Trophoblast cell (in vitro differentiated cells and primary cell): ENCODE data around the gene LYG1.
"Not testable (repeated sequence)": the region's sequence is repeated elsewhere in the genome, so short reads cannot be mapped to it uniquely, and the experiment has no call there.

ENCODE experiments used
- DNase-seq, 2 donors: peaks; one replicate each; pipeline ENCODE4 v3.0.0-alpha.2; 2016
- H2AFZ ChIP-seq: 2 replicates; pipeline ENCODE4 v1.6.1; 2013; ENCODE audit warnings: low read length, moderate library complexity, mild to moderate bottlenecking; ENCODE audit not compliant: insufficient read depth, poor library complexity
- H2AK5ac ChIP-seq: 2 replicates; pipeline ENCODE4 v1.6.1; 2013; ENCODE audit warnings: mild to moderate bottlenecking, low read length
- H2BK120ac ChIP-seq: 2 replicates; pipeline ENCODE4 v1.6.1; 2013; ENCODE audit warnings: low read length, mild to moderate bottlenecking, moderate library complexity; ENCODE audit not compliant: insufficient read depth, poor library complexity
- H2BK12ac ChIP-seq: 2 replicates; pipeline ENCODE4 v1.6.1; 2013; ENCODE audit warnings: mild to moderate bottlenecking, low read length, moderate library complexity
- H2BK5ac ChIP-seq: 2 replicates; pipeline ENCODE4 v1.6.1; 2013; ENCODE audit warnings: low read length, low read depth, moderate library complexity, mild to moderate bottlenecking; ENCODE audit not compliant: poor library complexity
- H3K14ac ChIP-seq: 2 replicates; pipeline ENCODE4 v1.6.1; 2013; ENCODE audit warnings: mild to moderate bottlenecking, low read length
- H3K18ac ChIP-seq: 2 replicates; pipeline ENCODE4 v1.6.1; 2013; ENCODE audit warnings: mild to moderate bottlenecking, low read length
- H3K23ac ChIP-seq: 2 replicates; pipeline ENCODE4 v1.6.1; 2013; ENCODE audit warnings: low read length
- H3K27ac ChIP-seq: 2 replicates; pipeline ENCODE4 v1.5.1; 2013; ENCODE audit warnings: low read depth, mild to moderate bottlenecking, inconsistent platforms, low read length, moderate library complexity
- H3K27me3 ChIP-seq: 2 replicates; pipeline ENCODE4 v1.6.1; 2013; ENCODE audit warnings: inconsistent platforms, mild to moderate bottlenecking, low read length, moderate library complexity; ENCODE audit not compliant: insufficient read depth
- H3K36me3 ChIP-seq, 2 experiments: 1 replicate in 1 of 2; 2 replicates in 1 of 2; pipeline ENCODE4 v1.6.1; 2013; ENCODE audit warnings: low read length in 2 of 2, mild to moderate bottlenecking in 2 of 2, moderate library complexity in 1 of 2; ENCODE audit not compliant: insufficient read depth in 2 of 2, control insufficient read depth in 1 of 2
- H3K4ac ChIP-seq: 2 replicates; pipeline ENCODE4 v1.6.1; 2013; ENCODE audit warnings: low read depth, mild to moderate bottlenecking, low read length, moderate library complexity
- H3K4me1 ChIP-seq, 2 experiments: 1 replicate in 1 of 2; 2 replicates in 1 of 2; pipeline ENCODE4 v1.6.1; 2013; ENCODE audit warnings: low read length in 2 of 2, mild to moderate bottlenecking in 2 of 2, moderate library complexity in 1 of 2; ENCODE audit not compliant: insufficient read depth in 2 of 2, control insufficient read depth in 1 of 2
- H3K4me2 ChIP-seq: 2 replicates; pipeline ENCODE4 v1.6.1; 2013; ENCODE audit warnings: inconsistent platforms, mild to moderate bottlenecking, low read length, moderate library complexity
- H3K4me3 ChIP-seq: 2 replicates; pipeline ENCODE4 v1.5.1; 2013; ENCODE audit warnings: mild to moderate bottlenecking, low read depth, low read length, inconsistent platforms
- H3K79me1 ChIP-seq: one replicate; pipeline ENCODE4 v1.6.1; 2013; ENCODE audit warnings: low read length
- H3K79me2 ChIP-seq: 2 replicates; pipeline ENCODE4 v1.6.1; 2013; ENCODE audit warnings: low read length, mild to moderate bottlenecking; ENCODE audit not compliant: control insufficient read depth, insufficient read depth, poor library complexity
- H3K9ac ChIP-seq: 2 replicates; pipeline ENCODE4 v1.6.1; 2013; ENCODE audit warnings: mild to moderate bottlenecking, low read length
- H3K9me3 ChIP-seq: 2 replicates; pipeline ENCODE4 v1.6.1; 2013; ENCODE audit warnings: low read depth, mild to moderate bottlenecking, control low read depth, inconsistent platforms, low read length; ENCODE audit not compliant: insufficient read depth
- H4K12ac ChIP-seq: 2 replicates; pipeline ENCODE4 v1.6.1; 2013; ENCODE audit warnings: low read depth, mild to moderate bottlenecking, low read length, moderate library complexity
- H4K8ac ChIP-seq: 2 replicates; pipeline ENCODE4 v1.6.1; 2013; ENCODE audit warnings: low read depth, mild to moderate bottlenecking, low read length, moderate library complexity
- H4K91ac ChIP-seq: one replicate; pipeline ENCODE4 v1.6.1; 2013; ENCODE audit warnings: low read depth, mild to moderate bottlenecking, low read length, moderate library complexity
- WGBS: extraction: QIAGEN DNeasy Blood & Tissue Kit; methylation state at CpG from one replicate; pipeline ENCODE4 v1.1.7; 2013; ENCODE audit warnings: missing lambda C conversion rate; ENCODE audit not compliant: insufficient read length, insufficient coverage; ENCODE audit errors: extremely low coverage; 5-methylcytosine and 5-hydroxymethylcytosine counted together

Gene LYG1

GRCh38 chr2:99317873-99318200, 16.8 kb upstream of the LYG1 start:
- H3K79me2 ChIP-seq, H2BK12ac ChIP-seq, H4K12ac ChIP-seq, H3K27me3 ChIP-seq, H3K4me3 ChIP-seq, H4K91ac ChIP-seq, H3K4me1 ChIP-seq, H2BK120ac ChIP-seq, H3K14ac ChIP-seq, H2AFZ ChIP-seq, H2BK5ac ChIP-seq, H3K9me3 ChIP-seq, H3K18ac ChIP-seq, H3K27ac ChIP-seq, H3K9ac ChIP-seq, H3K23ac ChIP-seq, H3K4me2 ChIP-seq, H3K79me1 ChIP-seq, H4K8ac ChIP-seq, H2AK5ac ChIP-seq, H3K4ac ChIP-seq: not testable (repeated sequence)
- DNase-seq, result peak; percentile 53 to 73
- no CpG with 5 or more reads among the region's 7 CpGs for whole genome bisulfite sequencing
- peaks cover 8 to 15% of the 10 kb centered on the region in 2 experiments for H3K36me3 ChIP-seq

GRCh38 chr2:99317161-99317872, 16.3 kb upstream of the LYG1 start:
- no peak overlapping the region for H3K18ac ChIP-seq
- H4K8ac ChIP-seq, result no peak overlapping the region
- H3K4ac ChIP-seq, result no peak overlapping the region
- no peaks in the 10 kb centered on the region for H3K79me2 ChIP-seq
- no peaks in the 10 kb centered on the region for H3K79me1 ChIP-seq
- H3K4me3 ChIP-seq, result no peak overlapping the region
- H3K27me3 ChIP-seq, result no peaks in the 10 kb centered on the region
- H4K91ac ChIP-seq, result no peak overlapping the region
- DNase-seq, result peak; percentile 99
- no peak overlapping the region for H4K12ac ChIP-seq
- no peak overlapping the region for H2AFZ ChIP-seq
- H2BK5ac ChIP-seq, result no peak overlapping the region
- peaks cover 0 to 2% of the 10 kb centered on the region in 2 experiments for H3K4me1 ChIP-seq
- no peak overlapping the region for H2BK12ac ChIP-seq
- H3K4me2 ChIP-seq, result no peak overlapping the region
- H3K27ac ChIP-seq, result no peak overlapping the region
- no CpG with 5 or more reads among the region's 9 CpGs for WGBS
- no peak overlapping the region for H2BK120ac ChIP-seq
- H3K9me3 ChIP-seq, result no peaks in the 10 kb centered on the region
- H3K14ac ChIP-seq, result no peak overlapping the region
- no peak overlapping the region for H3K9ac ChIP-seq
- H3K23ac ChIP-seq, result no peak overlapping the region
- H3K36me3 ChIP-seq, result peaks cover 6 to 15% of the 10 kb centered on the region in 2 experiments
- no peak overlapping the region for H2AK5ac ChIP-seq

GRCh38 chr2:99299580-99299979, 1.4 kb downstream of the LYG1 start:
- WGBS, result 100% methylated on average over 2 of the region's 7 CpGs
- H2AK5ac ChIP-seq, result no peak overlapping the region
- H2BK5ac ChIP-seq, result no peak overlapping the region
- H3K79me2 ChIP-seq, result no peaks in the 10 kb centered on the region
- H3K23ac ChIP-seq, result no peak overlapping the region
- DNase-seq, result no peak
- H2BK12ac ChIP-seq, result no peak overlapping the region
- no peak overlapping the region for H4K8ac ChIP-seq
- H3K27me3 ChIP-seq, result no peaks in the 10 kb centered on the region
- no peaks in the 10 kb centered on the region for H3K4me1 ChIP-seq
- no peak overlapping the region for H3K4me3 ChIP-seq
- no peaks in the 10 kb centered on the region for H3K79me1 ChIP-seq
- H2AFZ ChIP-seq, result no peak overlapping the region
- no peak overlapping the region for H3K14ac ChIP-seq
- H3K27ac ChIP-seq, result no peak overlapping the region
- no peaks in the 10 kb centered on the region for H3K9me3 ChIP-seq
- H4K12ac ChIP-seq, result no peak overlapping the region
- no peak overlapping the region for H3K4me2 ChIP-seq
- H4K91ac ChIP-seq, result no peak overlapping the region
- H3K18ac ChIP-seq, result no peak overlapping the region
- no peak overlapping the region for H3K9ac ChIP-seq
- H2BK120ac ChIP-seq, result no peak overlapping the region
- H3K4ac ChIP-seq, result no peak overlapping the region
- H3K36me3 ChIP-seq, result no peaks in the 10 kb centered on the region

GRCh38 chr2:99297994-99298393, 3.0 kb downstream of the LYG1 start:
- H3K4ac ChIP-seq, result no peak overlapping the region
- no peaks in the 10 kb centered on the region for H3K9me3 ChIP-seq
- H2BK12ac ChIP-seq, result no peak overlapping the region
- H3K4me3 ChIP-seq, result no peak overlapping the region
- no peaks in the 10 kb centered on the region for H3K36me3 ChIP-seq
- no peak overlapping the region for H3K9ac ChIP-seq
- H3K4me1 ChIP-seq, result no peaks in the 10 kb centered on the region
- H4K8ac ChIP-seq, result no peak overlapping the region
- no peak overlapping the region for H3K23ac ChIP-seq
- no peak overlapping the region for H4K12ac ChIP-seq
- H2BK5ac ChIP-seq, result no peak overlapping the region
- H4K91ac ChIP-seq, result no peak overlapping the region
- DNase-seq, result no peak
- no peaks in the 10 kb centered on the region for H3K79me2 ChIP-seq
- no peak overlapping the region for H3K27ac ChIP-seq
- WGBS, result no CpG with 5 or more reads among the region's 2 CpGs
- no peak overlapping the region for H3K14ac ChIP-seq
- H3K79me1 ChIP-seq, result no peaks in the 10 kb centered on the region
- no peak overlapping the region for H2AFZ ChIP-seq
- no peak overlapping the region for H2BK120ac ChIP-seq
- H2AK5ac ChIP-seq, result no peak overlapping the region
- no peaks in the 10 kb centered on the region for H3K27me3 ChIP-seq
- no peak overlapping the region for H3K4me2 ChIP-seq
- H3K18ac ChIP-seq, result no peak overlapping the region
